ENCODE measurements around the gene KRTAP13-4. TPM values are rescaled to one million over a fixed set of nuclear protein-coding genes. Genes with fewer than 3 reads are reported as not detected.
A peak's percentile ranks its signal among the peaks of the same experiment; 100 is the strongest.

The KRTAP13-4 gene
- total RNA-seq: not detected in 2 replicates

GRCh38 chr21:30430170-30430655 is at the start of gene KRTAP13-4:
KRTAP13-4 (plus strand) TSS chr21:30430220; CDS start chr21:30430276, 56 bp downstream.
- DNase-seq (ENCODE audit: low read depth in 2 of 2): no peak

- no peak for DNase-seq (ENCODE audit: low read depth in 2 of 2)
Observed at GRCh38 chr21:30382201-30382600, 47.8 kb upstream of the KRTAP13-4 start.

- no peak for DNase-seq (ENCODE audit: low read depth in 2 of 2)
Observed at GRCh38 chr21:30391492-30392025, 38.5 kb upstream of the KRTAP13-4 start.

GRCh38 chr21:30395731-30396130 is 34.3 kb upstream of the KRTAP13-4 start, which contains the start of gene KRTAP13-1:
KRTAP13-1 (plus strand) TSS chr21:30396031; CDS start chr21:30396087, 56 bp downstream.
- no peak for DNase-seq (ENCODE audit: low read depth in 2 of 2)

- peak in 1 of 2 donors; percentile 6 for DNase-seq (ENCODE audit: low read depth in 2 of 2)
Observed at GRCh38 chr21:30408782-30409494, 21.1 kb upstream of the KRTAP13-4 start.

GRCh38 chr21:30415993-30416392 is 14.0 kb upstream of the KRTAP13-4 start:
- no peak for DNase-seq (ENCODE audit: low read depth in 2 of 2)

- no peak for DNase-seq (ENCODE audit: low read depth in 2 of 2)
Observed at GRCh38 chr21:30425826-30426225, 4.2 kb upstream of the KRTAP13-4 start, which contains the start of gene KRTAP13-3. KRTAP13-3 (minus strand) TSS chr21:30425926; CDS start chr21:30425912, 14 bp downstream.

GRCh38 chr21:30426731-30427130 is 3.3 kb upstream of the KRTAP13-4 start:
- DNase-seq (ENCODE audit: low read depth in 2 of 2): no peak

GRCh38 chr21:30434033-30434631 is 4.1 kb downstream of the KRTAP13-4 start:
- DNase-seq (ENCODE audit: low read depth in 2 of 2): peak; percentile 1 to 14

- DNase-seq (ENCODE audit: low read depth in 2 of 2): no peak
Observed at GRCh38 chr21:30437010-30437565, 7.1 kb downstream of the KRTAP13-4 start.

GRCh38 chr21:30439975-30440374 is 10.0 kb downstream of the KRTAP13-4 start, which contains the start of gene KRTAP15-1:
KRTAP15-1 (plus strand) TSS chr21:30440275; CDS start chr21:30440328, 53 bp downstream.
- DNase-seq (ENCODE audit: low read depth in 2 of 2): no peak

GRCh38 chr21:30443226-30443625 is 13.2 kb downstream of the KRTAP13-4 start:
- no peak for DNase-seq (ENCODE audit: low read depth in 2 of 2)

- DNase-seq (ENCODE audit: low read depth in 2 of 2): no peak
Observed at GRCh38 chr21:30444204-30444603, 14.2 kb downstream of the KRTAP13-4 start.

GRCh38 chr21:30447056-30447455 is 17.0 kb downstream of the KRTAP13-4 start:
- no peak for DNase-seq (ENCODE audit: low read depth in 2 of 2)

GRCh38 chr21:30448514-30448913 is 18.5 kb downstream of the KRTAP13-4 start:
- DNase-seq (ENCODE audit: low read depth in 2 of 2): no peak

- no peak for DNase-seq (ENCODE audit: low read depth in 2 of 2)
Observed at GRCh38 chr21:30463713-30464112, 33.7 kb downstream of the KRTAP13-4 start.

- no peak for DNase-seq (ENCODE audit: low read depth in 2 of 2)
Observed at GRCh38 chr21:30468900-30469714, 39.1 kb downstream of the KRTAP13-4 start.

GRCh38 chr21:30478004-30478403 is 48.0 kb downstream of the KRTAP13-4 start:
- no peak for DNase-seq (ENCODE audit: low read depth in 2 of 2)

GRCh38 chr21:30479259-30479658 is 49.2 kb downstream of the KRTAP13-4 start:
- no peak for DNase-seq (ENCODE audit: low read depth in 2 of 2)

GRCh38 chr21:30480145-30480544 is 50.1 kb downstream of the KRTAP13-4 start, which contains the start of gene KRTAP19-1:
KRTAP19-1 (minus strand) TSS chr21:30480367; CDS start chr21:30480317, 50 bp downstream.
- no peak for DNase-seq (ENCODE audit: low read depth in 2 of 2)

Measured in lung microvascular endothelial cell (primary cell).